HG03064 (cell line): Measurements from ENCODE around the gene KHNYN.
"Not testable (repeated sequence)": the region's sequence is repeated elsewhere in the genome, so short reads cannot be mapped to it uniquely, and the experiment has no call there.

Experiments
- ATAC-seq: cut with Tn5 transposase; IDR thresholded peaks from one replicate; pipeline ENCODE4 v1.9.1; 2021; ENCODE audit warnings: low read depth; ENCODE audit not compliant: unreplicated experiment

The KHNYN gene

GRCh38 chr14:24429395-24430142, at the start of gene KHNYN, which contains the start of gene CBLN3:
Gene KHNYN (plus strand): TSS chr14:24429954. CDS start chr14:24430731, 777 bp downstream.
Gene CBLN3 (minus strand): TSS chr14:24429668. CDS start chr14:24429054, 614 bp downstream.
- ATAC-seq = peak; percentile 82

- ATAC-seq = no peak
Measured at GRCh38 chr14:24381363-24382063, 48.2 kb upstream of the KHNYN start.

GRCh38 chr14:24382064-24382371, 47.7 kb upstream of the KHNYN start:
- ATAC-seq = no peak

GRCh38 chr14:24384169-24384568, 45.6 kb upstream of the KHNYN start:
- ATAC-seq = no peak

- ATAC-seq = no peak
Measured at GRCh38 chr14:24385524-24385923, 44.2 kb upstream of the KHNYN start.

GRCh38 chr14:24387009-24387345, 42.8 kb upstream of the KHNYN start:
- ATAC-seq = no peak

- not testable (repeated sequence) for ATAC-seq
Measured at GRCh38 chr14:24387579-24387978, 42.2 kb upstream of the KHNYN start.

GRCh38 chr14:24388474-24389179, 41.1 kb upstream of the KHNYN start:
- ATAC-seq = no peak

- no peak for ATAC-seq
Measured at GRCh38 chr14:24389226-24389848, 40.4 kb upstream of the KHNYN start.

GRCh38 chr14:24390701-24391468, 38.9 kb upstream of the KHNYN start:
- no peak for ATAC-seq

GRCh38 chr14:24392325-24393091, 37.2 kb upstream of the KHNYN start:
- ATAC-seq = no peak

- ATAC-seq = no peak
Measured at GRCh38 chr14:24394275-24394674, 35.5 kb upstream of the KHNYN start.

- no peak for ATAC-seq
Measured at GRCh38 chr14:24395609-24396582, 33.9 kb upstream of the KHNYN start.

GRCh38 chr14:24397639-24398292, 32.0 kb upstream of the KHNYN start:
- no peak for ATAC-seq

- no peak for ATAC-seq
Measured at GRCh38 chr14:24398293-24398652, 31.5 kb upstream of the KHNYN start.

GRCh38 chr14:24398653-24399446, 30.9 kb upstream of the KHNYN start, which contains the start of gene NYNRIN:
Gene NYNRIN (plus strand): TSS chr14:24399003. CDS start chr14:24399247, 244 bp downstream.
- no peak for ATAC-seq

GRCh38 chr14:24399447-24399822, 30.3 kb upstream of the KHNYN start:
- ATAC-seq = no peak
